Measurements from ENCODE around the gene CDKN2B-AS1. TPM values are rescaled to one million over a fixed set of nuclear protein-coding genes. Genes with fewer than 3 reads are reported as not detected.
A peak's percentile ranks its signal among the peaks of the same experiment; 100 is the strongest.

CDKN2B-AS1 gene
- total and polyA plus RNA-seq, 2 experiments from 2014 or later: 0.14 TPM; not detected in 1

DNA sequence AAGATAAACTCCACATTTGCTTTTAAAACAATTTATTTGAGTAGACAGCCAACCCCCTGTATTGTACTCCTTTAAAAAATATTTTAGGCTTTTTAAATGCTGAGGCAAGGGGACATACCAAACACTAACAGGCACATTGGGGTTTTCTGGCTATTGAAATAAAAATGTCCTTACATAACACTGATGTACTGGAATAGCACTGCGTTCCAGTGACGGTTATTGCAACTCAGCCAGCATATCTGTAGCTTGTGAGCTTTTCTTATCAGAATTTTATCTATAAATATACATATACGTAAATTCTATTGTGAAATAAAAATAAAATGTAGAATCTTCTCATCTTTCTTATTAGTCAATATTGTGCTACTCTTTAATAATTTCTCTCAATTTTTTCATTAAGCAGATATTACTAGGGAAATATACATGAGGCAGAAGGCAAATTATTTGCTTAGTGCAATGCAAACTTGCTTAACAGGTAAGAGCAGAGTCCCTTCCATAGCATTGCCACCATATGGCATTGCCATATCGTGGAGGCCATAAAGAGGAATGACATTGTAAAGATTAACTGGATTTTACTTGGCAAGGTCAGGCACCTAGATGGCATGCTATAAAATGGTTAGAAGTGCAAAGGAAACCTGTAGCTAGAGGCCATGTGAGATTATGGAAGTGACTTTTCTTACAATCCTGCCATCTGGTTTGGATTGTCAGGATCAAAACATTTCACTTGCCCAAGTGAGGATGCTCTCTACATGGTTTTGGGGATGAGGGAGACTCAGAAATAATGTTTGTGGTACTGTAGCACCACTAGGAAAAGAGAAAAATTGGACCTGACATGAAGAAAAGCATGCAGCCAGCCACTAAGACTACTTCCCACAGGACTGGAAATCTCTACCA is 109.3 kb downstream of the CDKN2B-AS1 start:
- H3K9me2 ChIP-seq (ENCODE audit: insufficient read depth): no peaks in the 10 kb centered on the region
- Mint-ChIP-seq H3K4me3 (no peak overlapping the region), H3K36me3 (ENCODE audit: low read depth) (no peaks in the 10 kb centered on the region), H3K27ac (peak overlapping the region; percentile 60; the same call in 1 of the 2 replicates), H3K4me1 (peaks cover 20% of the 10 kb centered on the region; the same call in 2 of the 3 replicates), H3K27me3 (ENCODE audit: insufficient read depth, low read depth, poor library complexity) (no peaks in the 10 kb centered on the region), H3K9me3 (no peaks in the 10 kb centered on the region)
- no peaks in the 10 kb centered on the region for H4K20me1 ChIP-seq (replicated peaks; ENCODE audit: insufficient read depth)
- no peak overlapping the region for H2AFZ ChIP-seq
- H3K79me2 ChIP-seq (replicated peaks; ENCODE audit: insufficient read depth): no peaks in the 10 kb centered on the region
- TF ChIP-seq, protein P1, sequence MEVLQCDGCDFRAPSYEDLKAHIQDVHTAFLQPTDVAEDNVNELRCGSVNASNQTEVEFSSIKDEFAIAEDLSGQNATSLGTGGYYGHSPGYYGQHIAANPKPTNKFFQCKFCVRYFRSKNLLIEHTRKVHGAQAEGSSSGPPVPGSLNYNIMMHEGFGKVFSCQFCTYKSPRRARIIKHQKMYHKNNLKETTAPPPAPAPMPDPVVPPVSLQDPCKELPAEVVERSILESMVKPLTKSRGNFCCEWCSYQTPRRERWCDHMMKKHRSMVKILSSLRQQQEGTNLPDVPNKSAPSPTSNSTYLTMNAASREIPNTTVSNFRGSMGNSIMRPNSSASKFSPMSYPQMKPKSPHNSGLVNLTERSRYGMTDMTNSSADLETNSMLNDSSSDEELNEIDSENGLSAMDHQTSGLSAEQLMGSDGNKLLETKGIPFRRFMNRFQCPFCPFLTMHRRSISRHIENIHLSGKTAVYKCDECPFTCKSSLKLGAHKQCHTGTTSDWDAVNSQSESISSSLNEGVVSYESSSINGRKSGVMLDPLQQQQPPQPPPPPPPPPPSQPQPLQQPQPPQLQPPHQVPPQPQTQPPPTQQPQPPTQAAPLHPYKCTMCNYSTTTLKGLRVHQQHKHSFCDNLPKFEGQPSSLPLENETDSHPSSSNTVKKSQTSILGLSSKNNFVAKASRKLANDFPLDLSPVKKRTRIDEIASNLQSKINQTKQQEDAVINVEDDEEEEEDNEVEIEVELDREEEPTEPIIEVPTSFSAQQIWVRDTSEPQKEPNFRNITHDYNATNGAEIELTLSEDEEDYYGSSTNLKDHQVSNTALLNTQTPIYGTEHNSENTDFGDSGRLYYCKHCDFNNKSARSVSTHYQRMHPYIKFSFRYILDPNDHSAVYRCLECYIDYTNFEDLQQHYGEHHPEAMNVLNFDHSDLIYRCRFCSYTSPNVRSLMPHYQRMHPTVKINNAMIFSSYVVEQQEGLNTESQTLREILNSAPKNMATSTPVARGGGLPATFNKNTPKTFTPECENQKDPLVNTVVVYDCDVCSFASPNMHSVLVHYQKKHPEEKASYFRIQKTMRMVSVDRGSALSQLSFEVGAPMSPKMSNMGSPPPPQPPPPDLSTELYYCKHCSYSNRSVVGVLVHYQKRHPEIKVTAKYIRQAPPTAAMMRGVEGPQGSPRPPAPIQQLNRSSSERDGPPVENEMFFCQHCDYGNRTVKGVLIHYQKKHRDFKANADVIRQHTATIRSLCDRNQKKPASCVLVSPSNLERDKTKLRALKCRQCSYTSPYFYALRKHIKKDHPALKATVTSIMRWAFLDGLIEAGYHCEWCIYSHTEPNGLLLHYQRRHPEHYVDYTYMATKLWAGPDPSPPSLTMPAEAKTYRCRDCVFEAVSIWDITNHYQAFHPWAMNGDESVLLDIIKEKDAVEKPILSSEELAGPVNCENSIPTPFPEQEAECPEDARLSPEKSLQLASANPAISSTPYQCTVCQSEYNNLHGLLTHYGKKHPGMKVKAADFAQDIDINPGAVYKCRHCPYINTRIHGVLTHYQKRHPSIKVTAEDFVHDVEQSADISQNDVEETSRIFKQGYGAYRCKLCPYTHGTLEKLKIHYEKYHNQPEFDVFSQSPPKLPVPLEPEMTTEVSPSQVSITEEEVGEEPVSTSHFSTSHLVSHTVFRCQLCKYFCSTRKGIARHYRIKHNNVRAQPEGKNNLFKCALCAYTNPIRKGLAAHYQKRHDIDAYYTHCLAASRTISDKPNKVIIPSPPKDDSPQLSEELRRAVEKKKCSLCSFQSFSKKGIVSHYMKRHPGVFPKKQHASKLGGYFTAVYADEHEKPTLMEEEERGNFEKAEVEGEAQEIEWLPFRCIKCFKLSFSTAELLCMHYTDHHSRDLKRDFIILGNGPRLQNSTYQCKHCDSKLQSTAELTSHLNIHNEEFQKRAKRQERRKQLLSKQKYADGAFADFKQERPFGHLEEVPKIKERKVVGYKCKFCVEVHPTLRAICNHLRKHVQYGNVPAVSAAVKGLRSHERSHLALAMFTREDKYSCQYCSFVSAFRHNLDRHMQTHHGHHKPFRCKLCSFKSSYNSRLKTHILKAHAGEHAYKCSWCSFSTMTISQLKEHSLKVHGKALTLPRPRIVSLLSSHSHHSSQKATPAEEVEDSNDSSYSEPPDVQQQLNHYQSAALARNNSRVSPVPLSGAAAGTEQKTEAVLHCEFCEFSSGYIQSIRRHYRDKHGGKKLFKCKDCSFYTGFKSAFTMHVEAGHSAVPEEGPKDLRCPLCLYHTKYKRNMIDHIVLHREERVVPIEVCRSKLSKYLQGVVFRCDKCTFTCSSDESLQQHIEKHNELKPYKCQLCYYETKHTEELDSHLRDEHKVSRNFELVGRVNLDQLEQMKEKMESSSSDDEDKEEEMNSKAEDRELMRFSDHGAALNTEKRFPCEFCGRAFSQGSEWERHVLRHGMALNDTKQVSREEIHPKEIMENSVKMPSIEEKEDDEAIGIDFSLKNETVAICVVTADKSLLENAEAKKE (CRISPR knock-in tag; IDR thresholded peaks at IDR 0.05): no peak
- TF ChIP-seq ZNF114 (CRISPR knock-in tag; IDR thresholded peaks at IDR 0.05): no peak
- TF ChIP-seq CREB1 (CRISPR knock-in tag; IDR thresholded peaks at IDR 0.05; ENCODE audit: low read depth): no peak
- no peak for TF ChIP-seq POLR2AphosphoS5 (IDR thresholded peaks at IDR 0.05; ENCODE audit: low read depth)
- TF ChIP-seq NANOG (IDR thresholded peaks at IDR 0.05; ENCODE audit: borderline replicate concordance): no peak
- H3K4me2 ChIP-seq: no peak overlapping the region
- no peak overlapping the region for H3K27ac ChIP-seq (ENCODE audit: low read depth)
- H3K36me3 ChIP-seq (ENCODE audit: insufficient read depth): no peaks in the 10 kb centered on the region
- H3F3A ChIP-seq (replicated peaks; ENCODE audit: low read depth): no peaks in the 10 kb centered on the region
- H3K4me1 ChIP-seq (ENCODE audit: insufficient read depth): peaks cover 20% of the 10 kb centered on the region
- H3K4me3 ChIP-seq: no peak overlapping the region
- DNase-seq (ENCODE audit: low spot score): no peak
- no peaks in the 10 kb centered on the region for H3K27me3 ChIP-seq (ENCODE audit: insufficient read depth)
- no peak for ATAC-seq

Data from GM23338 (cell line).